Heart left ventricle (tissue), 16 donors: Measurements from ENCODE around the gene LIPC. TPM values are rescaled to one million over a fixed set of nuclear protein-coding genes. Genes with fewer than 3 reads are reported as not detected.

Experiments
- ATAC-seq, 4 donors: fragments of 200-7000 bp; cut with Tn5 transposase; one replicate each; pipeline ENCODE4 v1.9.1; 2020 to 2022; ENCODE audit warnings: moderate library complexity in 4 of 4, mild to moderate bottlenecking in 3 of 4, moderate number of reproducible peaks in 1 of 4
- DNase-seq, 5 donors: peaks; one replicate each; pipeline ENCODE4 v3.0.0-alpha.2; 2020
- H3K27ac ChIP-seq, 12 donors: fragments of 200-600 bp; sonication (generic) in 4 of 12; one replicate each; pipeline versions ENCODE4 v1.5.0 to v1.8.0; 2016 to 2022; ENCODE audit warnings: mild to moderate bottlenecking in 2 of 12
- H3K27me3 ChIP-seq, 9 donors: fragments of 200-600 bp; sonication (generic) in 2 of 9; one replicate each; pipeline versions ENCODE4 v1.5.1 to v1.8.0; 2016 to 2022; ENCODE audit warnings: mild to moderate bottlenecking in 3 of 9
- H3K36me3 ChIP-seq, 9 donors: fragments of 200-600 bp; sonication (generic) in 2 of 9; one replicate each; pipeline versions ENCODE4 v1.5.0 to v1.8.0; 2018 to 2022; ENCODE audit warnings: mild to moderate bottlenecking in 2 of 9
- H3K4me1 ChIP-seq, 12 donors: fragments of 200-600 bp; sonication (generic) in 4 of 12; one replicate each; pipeline versions ENCODE4 v1.5.0 to v1.8.0; 2016 to 2022; ENCODE audit warnings: mild to moderate bottlenecking in 3 of 12
- H3K4me3 ChIP-seq, 12 donors: fragments of 200-600 bp; sonication (generic) in 4 of 12; one replicate each; pipeline versions ENCODE4 v1.5.0 to v1.8.0; 2017 to 2022; ENCODE audit warnings: mild to moderate bottlenecking in 9 of 12, moderate library complexity in 4 of 12
- H3K9me3 ChIP-seq, 12 donors: fragments of 200-600 bp; sonication (generic) in 4 of 12; one replicate each; pipeline versions ENCODE4 v1.5.0 to v1.8.0; 2016 to 2022; ENCODE audit warnings: mild to moderate bottlenecking in 1 of 12
- POLR2A ChIP-seq, 2 donors: fragments of 450-650 bp; IDR thresholded peaks; one replicate each; pipeline ENCODE4 v1.6.1; 2017; ENCODE audit warnings: antibody characterized with exemption in 2 of 2, mild to moderate bottlenecking in 2 of 2, moderate library complexity in 2 of 2
- WGBS, 4 donors: extraction: QIAGEN DNeasy Blood & Tissue Kit in 2 of 4; methylation state at CpG; one replicate each; pipeline versions ENCODE4 v1.1.5 to v1.1.7; 2013 to 2018; 5-methylcytosine and 5-hydroxymethylcytosine counted together
- intact Hi-C, 10 donors: fragments of 100-400 bp; cut with DNase I; formaldehyde crosslinking; loops; one replicate each; pipeline versions ENCODE4 v1.11.1 to v1.14.2; 2022
- polyA plus RNA-seq, 2 donors: library from polyadenylated mRNA; stranded (reverse); fragments of 200-250 nt; gene quantifications; one replicate each; pipeline ENCODE4 v1.2.3, GENCODE V29; 2013
- total RNA-seq, 9 donors: library from RNA; depleted of rRNA in 2 of 9; stranded (reverse); fragments of >200 nt in 2 of 9; fragmentation: NEBNext Ultra II Directional in 3 of 9; extraction: Animal tissue kit (Norgen Biotek cat#: 25700) in 3 of 9; gene quantifications; one replicate each; pipeline versions ENCODE4 v1.1.0 to v1.2.4, GENCODE V29; 2016 to 2023
- TF ChIP-seq, protein P1 (sequence below), 12 donors: fragments of 200-600 bp; sonication (generic) in 4 of 12; IDR thresholded peaks; one replicate each; pipeline versions ENCODE4 v1.5.0 to v1.8.0; 2018 to 2022; ENCODE audit warnings: antibody characterized with exemption in 12 of 12, mild to moderate bottlenecking in 5 of 12
- donor health status: ischemic (EF 13 %, LVEDD 7.1; RV severe dilation, severe dysfunction).
- donor health status: healthy with polysubstance abuse.
- donor health status: DM: no; HTN: yes; CAD: no.
- donor health status: DM: no; HTN: no; CAD: no.
- donor health status: ischemic (EF 25% LVEDD 6.9; RV normal size, moderate dysfunction).
- donor health status: ischemic (EF 25% LVEDD 5.7; RV mildly dilated, moderate dysfunction).
- donor health status: healthy.
- donor health status: DM: yes; HTN: yes; CAD: no.
- donor health status: ischemic (EF 35%, LVEDD 5.7; RV mildly dilated, moderate dysfunction).
- donor health status: nonischemic (EF 11% LVEDD 7.7; RV severe dilation, severe dysfunction).
- donor health status: DM: yes; HTN: yes; CAD: no.
- donor health status: PGD.
- donor health status: ischemic (EF 29% LVEDD 5.4; RV normal size, mild dysfunction).
- donor health status: nonischemic (EF 23%, LVEDD 6.1; RV moderate dilation, normal function).

LIPC gene
- total and polyA plus RNA-seq, 11 donors: 0.10 to 1.4 (median 0.55) TPM; not detected in 1

DNA sequence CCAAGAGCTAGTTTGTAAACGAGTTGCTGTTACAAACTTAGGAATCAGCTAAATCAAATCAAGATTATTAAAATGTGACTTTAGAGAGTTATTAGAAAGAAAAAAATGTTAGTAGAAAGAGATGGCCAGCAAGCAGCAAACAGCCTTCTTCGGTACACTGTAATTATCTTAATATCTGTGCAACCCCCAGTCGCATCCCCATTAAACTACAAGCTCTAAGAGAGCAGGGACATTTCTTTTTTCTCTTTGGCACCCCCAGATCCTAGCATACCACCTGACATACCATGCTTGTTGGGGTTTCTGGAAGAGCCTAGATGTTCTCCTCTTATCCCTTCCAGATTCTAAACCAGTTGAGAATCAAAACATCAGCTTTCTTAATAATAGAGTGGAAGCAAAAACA is 45.1 kb upstream of the LIPC start:
- no peaks in the 10 kb centered on the region for H3K27me3 ChIP-seq
- ATAC-seq (no peak), DNase-seq (no peak)
- intact Hi-C loops: no loop called here
- no peak for TF ChIP-seq POLR2A (IDR thresholded peaks at IDR 0.05)
- TF ChIP-seq, protein P1, sequence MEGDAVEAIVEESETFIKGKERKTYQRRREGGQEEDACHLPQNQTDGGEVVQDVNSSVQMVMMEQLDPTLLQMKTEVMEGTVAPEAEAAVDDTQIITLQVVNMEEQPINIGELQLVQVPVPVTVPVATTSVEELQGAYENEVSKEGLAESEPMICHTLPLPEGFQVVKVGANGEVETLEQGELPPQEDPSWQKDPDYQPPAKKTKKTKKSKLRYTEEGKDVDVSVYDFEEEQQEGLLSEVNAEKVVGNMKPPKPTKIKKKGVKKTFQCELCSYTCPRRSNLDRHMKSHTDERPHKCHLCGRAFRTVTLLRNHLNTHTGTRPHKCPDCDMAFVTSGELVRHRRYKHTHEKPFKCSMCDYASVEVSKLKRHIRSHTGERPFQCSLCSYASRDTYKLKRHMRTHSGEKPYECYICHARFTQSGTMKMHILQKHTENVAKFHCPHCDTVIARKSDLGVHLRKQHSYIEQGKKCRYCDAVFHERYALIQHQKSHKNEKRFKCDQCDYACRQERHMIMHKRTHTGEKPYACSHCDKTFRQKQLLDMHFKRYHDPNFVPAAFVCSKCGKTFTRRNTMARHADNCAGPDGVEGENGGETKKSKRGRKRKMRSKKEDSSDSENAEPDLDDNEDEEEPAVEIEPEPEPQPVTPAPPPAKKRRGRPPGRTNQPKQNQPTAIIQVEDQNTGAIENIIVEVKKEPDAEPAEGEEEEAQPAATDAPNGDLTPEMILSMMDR (IDR thresholded peaks at IDR 0.05): no peak
- no peaks in the 10 kb centered on the region for H3K4me1 ChIP-seq
- no peak overlapping the region for H3K4me3 ChIP-seq
- H3K27ac ChIP-seq: no peak overlapping the region
- H3K36me3 ChIP-seq: no peaks in the 10 kb centered on the region
- WGBS, 4 donors: 92 to 94% (median 93%) methylated on average over 3 of the region's 3 CpGs
- no peaks in the 10 kb centered on the region for H3K9me3 ChIP-seq

DNA sequence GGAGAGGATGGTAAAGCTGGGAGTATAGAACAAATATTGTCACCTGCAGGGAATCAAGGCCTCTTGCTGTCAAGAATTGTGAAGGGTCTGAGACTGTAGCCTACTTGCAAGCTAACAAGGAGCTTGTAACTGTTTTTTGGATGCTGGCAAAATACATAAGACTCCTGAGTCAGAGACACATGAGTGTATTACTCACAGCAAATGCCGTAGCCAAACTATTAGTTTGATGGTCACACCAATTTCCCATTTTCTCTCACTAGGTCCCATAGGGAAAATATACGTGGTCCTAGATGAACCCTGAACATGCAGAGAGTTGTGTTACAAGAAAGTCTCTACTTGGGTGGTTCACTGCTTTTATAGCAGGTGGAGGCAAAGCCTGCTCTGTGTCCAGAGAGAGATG is 44.7 kb upstream of the LIPC start:
- no peak for ATAC-seq
- intact Hi-C loops: no loop called here
- DNase-seq: no peak

DNA sequence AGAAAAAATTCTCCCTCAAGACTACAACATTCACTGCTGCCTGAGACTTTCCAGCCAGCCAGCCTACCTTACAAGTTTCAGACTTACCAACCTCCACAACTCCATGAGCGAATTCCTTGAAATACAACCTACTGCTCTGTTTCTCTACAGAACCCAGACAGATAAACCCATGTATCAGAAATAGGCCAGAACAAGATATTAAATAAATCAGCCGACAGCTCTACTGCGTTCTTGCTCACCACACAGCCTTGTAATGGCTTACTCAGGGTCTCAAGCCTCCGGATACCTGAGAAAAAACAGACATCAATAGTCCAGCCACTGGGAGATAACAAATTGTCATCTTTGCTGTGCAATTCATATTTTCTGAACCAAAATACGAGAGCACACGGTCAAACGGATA is 43.6 kb upstream of the LIPC start:
- intact Hi-C loops: no loop called here
- no peak for ATAC-seq
- H3K27me3 ChIP-seq: no peaks in the 10 kb centered on the region
- H3K36me3 ChIP-seq: no peaks in the 10 kb centered on the region
- no peaks in the 10 kb centered on the region for H3K9me3 ChIP-seq
- DNase-seq: no peak
- no peak overlapping the region for H3K27ac ChIP-seq
- H3K4me3 ChIP-seq: no peak overlapping the region
- no peaks in the 10 kb centered on the region for H3K4me1 ChIP-seq
- no peak for TF ChIP-seq POLR2A (IDR thresholded peaks at IDR 0.05)
- TF ChIP-seq, protein P1 (IDR thresholded peaks at IDR 0.05): no peak
- 89 to 97% (median 96%) methylated on average over 7 of the region's 7 CpGs for WGBS, 4 donors

More for the DNA sequence above, 44.7 kb upstream of the LIPC start:
- Histone ChIP-seq H3K4me3 (no peak overlapping the region), H3K4me1 (no peaks in the 10 kb centered on the region), H3K27ac (no peak overlapping the region), H3K9me3 (no peaks in the 10 kb centered on the region), H3K27me3 (no peaks in the 10 kb centered on the region), H3K36me3 (no peaks in the 10 kb centered on the region)
- TF ChIP-seq POLR2A (IDR thresholded peaks at IDR 0.05): no peak
- TF ChIP-seq, protein P1 (IDR thresholded peaks at IDR 0.05): no peak
- 89 to 96% (median 93%) methylated on average over 2 of the region's 2 CpGs for WGBS, 4 donors

DNA sequence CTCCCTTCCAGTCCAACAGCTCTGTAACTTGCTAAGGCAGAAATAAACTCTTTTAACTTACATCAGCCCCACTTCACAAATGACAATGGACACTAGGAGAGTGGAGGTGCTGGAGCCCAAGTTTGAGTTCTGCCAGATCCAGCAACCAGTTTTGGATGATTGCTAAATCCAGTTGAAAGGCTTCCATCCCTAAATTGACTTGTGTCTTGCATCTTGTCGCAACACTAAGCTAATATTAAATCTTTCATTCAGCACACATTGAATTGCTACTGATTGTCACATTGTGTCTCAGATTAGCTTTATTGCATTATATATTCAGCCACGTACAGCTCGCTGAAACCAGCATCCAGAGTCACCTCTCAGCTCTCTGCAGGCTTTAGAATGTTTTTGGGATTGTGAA is 41.7 kb upstream of the LIPC start:
- Histone ChIP-seq H3K4me1 (no peaks in the 10 kb centered on the region), H3K9me3 (no peaks in the 10 kb centered on the region), H3K4me3 (no peak overlapping the region), H3K27ac (no peak overlapping the region), H3K27me3 (no peaks in the 10 kb centered on the region), H3K36me3 (no peaks in the 10 kb centered on the region)
- 96 to 100% (median 98%) methylated on average over 3 of the region's 3 CpGs for WGBS, 4 donors
- intact Hi-C loops: no loop called here
- no peak for ATAC-seq
- TF ChIP-seq, protein P1 (IDR thresholded peaks at IDR 0.05): no peak
- no peak for TF ChIP-seq POLR2A (IDR thresholded peaks at IDR 0.05)
- no peak for DNase-seq
